Ramos (cell line): ENCODE results near the gene AGO3.

ENCODE experiments used
- in situ Hi-C: fragments of 300-500 bp; cut with MboI; formaldehyde crosslinking; loops from one replicate; pipeline ENCODE4 v1.14.3; 2022; ENCODE audit warnings: low sequenced_read_pairs; ENCODE audit not compliant: unreplicated experiment

AGO3 gene

DNA sequence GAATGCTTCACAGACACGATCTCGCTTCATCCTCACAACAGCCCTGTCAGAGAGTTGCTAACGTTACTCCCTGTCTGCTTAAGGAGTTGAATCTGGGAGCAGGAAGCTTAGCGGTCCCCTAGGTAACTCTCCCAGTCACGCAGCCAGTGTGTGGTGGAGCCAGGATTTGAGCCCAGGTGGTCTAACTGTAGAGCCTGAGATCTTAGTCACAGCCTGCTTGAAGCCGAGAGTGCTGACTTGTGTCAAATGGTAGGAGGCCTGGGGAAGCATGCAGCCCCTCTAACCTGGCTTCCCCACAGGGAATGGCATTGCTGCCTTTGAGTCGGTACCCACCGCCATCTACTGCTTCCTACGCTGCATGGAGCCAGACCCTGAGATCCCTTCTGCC, 161.9 kb downstream of the AGO3 start:
- in situ Hi-C loops = no loop called here

DNA sequence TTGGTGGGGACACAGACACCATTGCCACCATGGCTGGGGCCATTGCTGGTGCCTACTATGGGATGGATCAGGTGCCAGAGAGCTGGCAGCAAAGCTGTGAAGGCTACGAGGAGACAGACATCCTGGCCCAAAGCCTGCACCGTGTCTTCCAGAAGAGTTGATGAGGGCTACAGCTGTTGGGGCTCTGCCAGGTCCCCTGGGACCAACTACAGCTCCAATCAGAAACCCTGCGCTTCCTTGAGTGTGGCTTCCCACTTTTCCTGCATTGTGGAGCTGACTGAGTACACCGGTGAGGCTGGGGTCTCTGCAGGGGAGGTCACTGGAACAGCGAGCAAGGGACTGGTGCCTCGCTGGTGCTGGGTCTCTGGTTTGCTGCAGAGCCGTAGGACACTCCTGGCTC, 162.3 kb downstream of the AGO3 start:
- in situ Hi-C loops = no loop called here

DNA sequence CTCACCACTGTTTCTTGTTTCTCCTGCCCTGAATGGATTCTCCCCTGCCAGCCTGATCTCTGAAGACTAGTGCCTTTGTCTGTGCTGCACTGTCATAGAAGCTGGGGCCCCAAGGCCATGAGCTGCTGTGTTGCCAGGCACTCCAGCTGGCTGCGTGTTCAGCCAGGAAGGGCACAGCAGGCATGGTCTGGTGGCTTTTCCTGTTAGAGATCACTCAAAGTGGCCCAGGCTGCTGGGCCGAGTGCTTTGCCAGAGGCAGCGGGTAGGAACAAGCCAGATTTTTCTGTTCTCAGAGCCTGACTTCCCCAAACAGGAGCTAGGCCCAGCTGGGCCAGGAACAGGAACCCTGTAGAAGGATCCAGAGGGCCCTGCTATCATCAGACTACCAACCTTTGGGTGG, 163.0 kb downstream of the AGO3 start:
- in situ Hi-C loops = no loop called here

DNA sequence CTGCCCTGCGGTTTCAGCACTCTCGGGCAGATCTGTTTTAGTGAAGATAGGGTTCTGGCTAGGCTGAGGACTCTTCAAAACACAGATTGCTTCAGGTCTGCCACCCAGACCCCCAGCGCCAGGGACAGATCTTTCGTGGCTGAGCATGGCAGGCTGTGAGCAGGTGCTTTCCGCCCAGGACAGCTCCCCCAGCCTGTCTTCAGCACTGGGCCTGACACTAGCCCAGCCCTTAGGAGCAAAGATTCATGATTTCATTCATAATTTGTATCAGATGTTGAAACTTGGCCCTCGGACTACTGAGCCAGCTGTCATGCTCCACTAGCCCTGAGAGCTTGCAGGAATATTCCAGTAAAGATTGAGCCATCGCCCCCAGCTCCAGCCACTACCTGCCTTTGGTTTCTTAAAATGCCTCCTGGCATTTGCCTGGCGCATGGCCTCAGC, 163.7 kb downstream of the AGO3 start:
- in situ Hi-C loops = no loop called here

DNA sequence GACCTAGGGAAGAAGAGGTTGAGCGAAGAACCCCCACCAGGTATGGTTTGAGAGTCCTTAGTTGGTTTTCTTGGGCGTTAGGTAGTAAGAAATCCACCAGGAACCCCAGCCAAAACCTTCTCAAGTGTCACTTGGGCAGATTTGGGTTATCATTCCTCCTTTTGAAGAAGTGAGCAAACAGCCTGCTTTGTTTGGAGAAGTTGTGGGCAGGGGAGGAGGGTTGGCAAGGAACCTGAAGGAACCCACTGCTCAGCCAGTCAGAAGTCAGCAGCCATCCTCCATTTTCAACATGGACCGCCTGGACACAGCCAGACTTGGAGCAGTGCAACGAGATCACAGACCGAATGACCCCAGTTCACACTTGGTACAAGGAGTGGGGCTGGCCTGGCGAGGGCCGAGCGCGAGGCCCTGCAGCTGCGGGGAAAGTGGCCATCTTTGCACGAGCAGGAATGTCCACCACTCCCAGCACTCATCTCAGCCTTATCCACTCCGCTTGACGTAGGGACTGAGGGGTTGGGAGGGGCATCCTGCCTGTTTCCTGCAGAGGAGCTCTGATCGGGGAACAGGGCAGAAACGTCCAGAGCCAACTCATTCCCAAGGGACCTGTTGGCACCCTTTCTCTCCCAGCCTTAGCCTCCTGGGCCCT, 165.0 kb downstream of the AGO3 start:
- in situ Hi-C loops = no loop called here

DNA sequence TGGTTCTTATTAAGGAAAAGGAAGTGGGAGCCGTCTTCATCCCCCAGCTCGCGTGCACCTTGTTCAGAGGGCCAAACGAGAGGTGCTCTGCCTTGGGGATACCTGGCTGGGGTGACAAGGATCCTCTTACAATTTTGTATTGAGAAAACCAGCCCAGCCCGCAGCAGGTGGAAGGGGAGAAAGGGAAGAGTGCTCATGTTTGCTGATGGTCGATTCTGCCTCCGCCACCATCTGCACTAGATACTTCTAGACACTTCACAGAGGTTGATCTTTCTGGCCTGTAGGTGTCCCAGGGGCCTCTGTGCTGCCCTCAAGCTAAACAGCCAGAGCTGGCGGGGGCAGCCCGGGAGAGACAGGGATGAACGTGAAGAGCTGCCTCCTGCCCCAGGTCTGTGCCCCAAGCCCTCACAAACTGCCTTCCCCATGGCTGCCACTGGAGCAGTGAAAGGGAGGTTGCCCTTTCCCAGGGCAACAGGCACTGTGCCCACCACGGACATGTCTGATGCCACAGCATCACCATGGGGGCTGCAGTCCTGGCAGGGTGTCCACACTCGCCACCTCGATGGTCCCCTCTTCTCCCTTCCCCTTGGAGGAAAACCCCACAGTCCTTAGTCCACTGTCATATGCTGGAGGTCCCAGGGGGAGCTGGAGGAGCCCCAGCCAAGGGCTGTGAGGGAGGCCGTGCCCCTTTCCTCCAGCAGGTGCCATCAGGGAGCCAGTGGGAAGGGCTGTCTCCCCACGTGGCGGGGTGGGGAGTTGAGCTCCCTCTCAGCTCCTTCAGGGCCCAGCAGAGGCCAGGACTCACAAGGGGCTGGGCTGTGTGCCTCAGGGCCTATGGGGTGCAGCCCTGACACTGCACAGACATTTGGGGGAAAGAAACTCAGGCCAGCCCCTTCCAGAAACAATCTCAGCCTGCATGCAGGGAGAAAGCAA, 165.9 kb downstream of the AGO3 start:
- in situ Hi-C loops = no loop called here

DNA sequence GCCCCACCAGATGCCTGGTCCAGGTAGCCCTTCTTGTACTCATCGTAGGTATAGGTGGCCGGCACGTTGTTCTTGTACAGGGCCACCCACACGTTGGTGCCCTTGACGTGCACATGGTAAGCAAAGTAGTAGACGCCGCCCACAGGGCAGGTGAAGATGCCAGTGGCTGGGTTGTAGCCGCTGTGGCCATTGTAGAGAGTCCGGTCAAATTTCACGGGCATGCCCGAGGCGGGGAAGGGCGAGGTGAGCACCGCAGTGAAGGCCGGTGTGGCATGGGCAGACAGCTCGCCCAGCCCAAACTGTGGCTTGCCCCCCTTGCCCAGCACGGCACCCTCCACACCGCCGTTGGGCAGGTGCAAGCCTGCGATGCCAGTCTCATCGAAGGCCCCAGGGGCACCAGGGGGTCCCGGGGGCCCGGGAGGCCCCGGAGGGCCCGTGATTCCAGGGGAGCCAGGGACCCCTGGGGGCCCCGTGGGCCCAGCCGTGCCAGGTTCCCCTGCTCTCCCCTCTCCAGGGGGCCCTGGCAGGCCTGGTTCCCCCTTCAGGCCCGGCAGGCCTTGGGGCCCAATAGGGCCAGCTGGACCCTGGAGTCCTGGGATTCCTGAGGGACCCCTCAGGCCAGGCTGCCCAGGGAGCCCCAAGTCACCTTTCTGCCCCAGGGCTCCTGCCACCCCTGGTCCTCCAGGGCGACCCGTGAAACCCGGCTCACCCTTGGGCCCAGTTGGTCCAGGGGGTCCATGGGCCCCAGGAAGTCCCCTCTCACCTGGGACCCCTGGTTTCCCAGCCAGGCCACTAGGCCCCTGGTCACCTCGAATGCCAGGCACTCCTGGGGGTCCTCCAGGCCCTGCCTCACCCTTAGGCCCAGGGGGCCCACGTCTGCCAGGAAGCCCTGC, 167.0 kb downstream of the AGO3 start:
- in situ Hi-C loops = no loop called here

DNA sequence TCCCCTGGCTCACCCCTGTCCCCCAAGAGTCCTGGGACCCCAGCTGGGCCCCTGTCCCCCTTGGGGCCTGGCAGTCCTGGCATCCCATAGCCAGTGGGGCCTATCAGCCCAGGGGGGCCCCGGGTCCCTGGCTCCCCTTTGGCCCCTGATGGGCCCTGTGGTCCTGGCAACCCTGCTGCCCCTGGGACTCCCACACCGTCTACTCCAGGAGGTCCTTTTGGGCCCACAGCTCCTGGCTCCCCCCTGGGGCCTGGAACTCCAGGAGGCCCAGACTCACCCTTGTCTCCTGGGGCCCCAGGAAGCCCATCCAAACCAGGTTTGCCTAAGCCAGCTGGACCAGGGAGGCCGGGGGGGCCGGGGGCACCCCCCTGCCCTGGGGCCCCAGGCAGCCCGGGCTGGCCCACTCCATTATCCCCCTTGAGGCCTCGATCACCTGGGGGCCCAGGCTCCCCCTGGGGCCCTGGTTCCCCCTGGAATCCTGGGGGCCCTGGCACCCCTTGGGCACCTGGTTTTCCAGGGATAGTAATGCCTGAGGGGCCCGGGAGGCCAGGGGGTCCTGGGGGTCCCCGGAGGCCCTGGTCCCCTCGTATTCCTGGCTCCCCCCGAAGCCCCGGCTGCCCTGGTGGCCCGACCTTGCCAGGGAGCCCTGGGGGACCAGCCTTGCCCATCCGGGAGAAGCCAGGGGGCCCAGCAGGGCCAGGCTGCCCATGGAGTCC, 167.9 kb downstream of the AGO3 start:
- in situ Hi-C loops = no loop called here

DNA sequence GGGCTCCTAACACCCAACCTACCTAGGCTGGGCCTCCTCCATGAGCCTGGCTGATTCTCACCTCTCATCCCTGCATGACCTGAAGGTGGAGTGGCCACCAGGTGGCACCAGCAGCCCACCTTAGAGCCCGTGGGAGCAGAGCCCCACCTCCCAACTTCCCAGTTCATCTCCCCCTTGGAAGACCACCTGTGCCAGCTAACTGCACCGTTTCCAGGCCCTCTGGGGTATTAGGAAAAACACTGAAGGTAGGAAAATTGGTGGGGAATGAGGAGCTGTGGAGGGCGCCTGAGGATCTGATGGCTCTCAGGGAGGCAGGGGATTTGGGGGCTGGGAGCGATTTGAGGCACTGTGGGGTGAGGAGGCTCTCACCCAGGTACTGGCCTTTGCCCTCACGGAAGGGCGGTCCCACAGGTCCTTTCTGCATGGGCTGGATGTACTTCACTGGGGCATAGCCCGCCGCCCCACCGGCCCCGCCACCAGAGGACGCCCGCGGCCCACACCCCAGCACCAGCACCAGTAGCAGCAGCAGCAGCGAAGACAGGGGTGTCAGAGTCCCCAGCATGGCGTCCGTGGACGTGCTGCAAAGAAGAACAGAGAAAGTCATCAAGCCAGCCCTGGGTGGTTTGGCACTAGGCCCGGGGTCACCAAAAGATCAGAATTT, 168.9 kb downstream of the AGO3 start:
- in situ Hi-C loops = loop anchor here (10.0 kb wide), 1 partner anchor 325 kb away; no protein-coding TSS in a partner anchor

DNA sequence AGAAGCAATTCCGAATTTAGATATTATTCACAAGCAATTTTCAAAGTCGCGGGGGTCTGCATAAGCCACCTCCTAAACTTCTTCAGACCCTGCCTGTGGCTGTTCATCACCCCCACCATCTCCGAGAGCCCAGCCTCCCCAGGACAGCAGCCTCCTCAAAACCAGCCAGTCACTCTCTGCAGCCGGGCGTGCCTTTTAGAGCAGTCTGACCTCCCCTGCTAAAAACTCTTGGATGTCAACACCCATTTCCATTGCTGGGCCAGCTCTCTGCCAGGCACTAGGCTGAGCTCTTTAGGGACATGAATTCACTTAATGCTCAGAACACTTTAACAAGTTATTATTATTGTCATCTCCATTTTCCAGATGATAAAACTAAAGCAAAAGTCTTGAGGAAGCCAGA, 169.5 kb downstream of the AGO3 start:
- in situ Hi-C loops = loop anchor here (10.0 kb wide), 1 partner anchor 324 kb away; no protein-coding TSS in a partner anchor

DNA sequence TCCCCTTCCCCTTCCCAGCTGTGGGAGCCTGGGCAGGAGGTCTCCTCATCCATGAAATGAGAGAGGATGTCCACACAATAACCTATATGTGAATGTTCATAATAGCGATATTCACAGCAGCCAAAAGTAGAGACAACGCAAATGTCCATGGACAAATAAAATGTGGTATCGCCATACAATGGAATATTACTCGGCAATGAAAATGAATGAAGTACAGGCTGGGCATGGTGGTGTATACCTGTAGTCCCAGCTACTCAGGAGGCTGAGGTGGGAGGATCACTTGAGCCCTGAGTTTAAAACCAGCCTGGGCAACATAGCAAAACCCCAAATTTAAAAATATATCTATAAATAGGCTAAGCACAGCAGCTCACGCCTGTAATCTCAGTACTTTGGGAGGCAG, 170.6 kb downstream of the AGO3 start:
- in situ Hi-C loops = loop anchor here (10.0 kb wide), 1 partner anchor 323 kb away; no protein-coding TSS in a partner anchor

DNA sequence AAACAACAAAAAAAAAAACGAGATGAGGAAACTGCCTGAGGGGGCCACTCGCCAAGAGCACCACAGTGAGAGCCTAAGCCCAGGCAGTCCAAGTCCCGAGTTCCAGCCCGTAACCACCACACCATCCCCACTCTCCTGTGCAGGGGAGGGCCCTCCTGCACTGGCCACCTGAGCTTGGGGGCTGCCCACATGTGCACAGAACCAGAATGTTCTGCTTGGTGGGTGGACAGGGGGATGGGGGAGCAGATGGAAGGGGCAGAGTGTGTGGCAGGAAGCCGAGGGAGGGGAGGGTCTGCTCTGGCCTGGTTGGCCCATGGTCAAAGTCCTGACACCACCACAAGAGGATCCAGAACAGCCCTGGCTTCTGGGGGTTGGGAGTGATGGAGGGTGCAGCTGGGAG, 175.4 kb downstream of the AGO3 start:
- in situ Hi-C loops = loop anchor here (5.0 to 10.0 kb wide), 4 partner anchors 36 to 319 kb away; no protein-coding TSS in a partner anchor

DNA sequence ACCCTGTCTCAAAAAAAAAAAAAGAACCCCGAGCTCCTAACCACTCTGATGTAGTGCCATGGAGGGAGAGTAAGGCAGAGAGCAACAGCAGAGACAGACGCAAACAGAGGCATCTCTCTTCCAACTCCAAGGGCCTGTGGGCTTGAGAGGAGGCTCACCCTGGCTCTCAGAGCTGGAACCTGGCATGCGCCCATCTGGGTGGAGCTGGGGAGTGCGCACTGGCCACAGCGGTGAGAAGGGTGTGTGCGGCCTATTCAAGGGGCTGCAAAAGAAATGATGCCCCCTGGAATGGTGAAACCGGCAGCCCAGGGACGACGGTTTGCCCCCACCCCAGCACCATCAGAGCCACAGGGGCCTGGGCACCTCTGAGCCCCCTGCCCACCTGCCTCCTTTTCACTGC, 176.5 kb downstream of the AGO3 start:
- in situ Hi-C loops = loop anchor here (5.0 to 10.0 kb wide), 4 partner anchors 35 to 317 kb away; no protein-coding TSS in a partner anchor

DNA sequence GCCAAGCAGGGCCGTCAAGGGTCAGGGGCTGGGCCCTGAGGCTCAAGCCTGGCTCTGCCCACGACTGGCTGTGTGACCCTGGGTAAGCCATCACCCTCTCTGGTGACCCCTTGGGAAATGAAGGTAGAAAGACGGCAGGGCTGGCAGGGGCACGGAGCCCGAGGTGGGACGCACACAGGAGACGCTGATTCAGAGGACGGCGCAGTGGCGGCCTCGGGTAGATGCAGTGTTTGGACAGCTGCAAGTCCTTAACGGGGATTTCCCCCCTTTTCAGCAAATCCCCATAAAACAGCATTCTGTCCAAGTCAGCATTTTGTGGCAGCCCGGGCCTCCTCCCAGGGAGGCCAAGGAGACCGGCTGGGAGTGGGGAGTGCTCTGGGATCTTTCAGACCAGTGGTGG, 177.4 kb downstream of the AGO3 start:
- in situ Hi-C loops = loop anchor here (5.0 to 10.0 kb wide), 4 partner anchors 34 to 316 kb away; no protein-coding TSS in a partner anchor

DNA sequence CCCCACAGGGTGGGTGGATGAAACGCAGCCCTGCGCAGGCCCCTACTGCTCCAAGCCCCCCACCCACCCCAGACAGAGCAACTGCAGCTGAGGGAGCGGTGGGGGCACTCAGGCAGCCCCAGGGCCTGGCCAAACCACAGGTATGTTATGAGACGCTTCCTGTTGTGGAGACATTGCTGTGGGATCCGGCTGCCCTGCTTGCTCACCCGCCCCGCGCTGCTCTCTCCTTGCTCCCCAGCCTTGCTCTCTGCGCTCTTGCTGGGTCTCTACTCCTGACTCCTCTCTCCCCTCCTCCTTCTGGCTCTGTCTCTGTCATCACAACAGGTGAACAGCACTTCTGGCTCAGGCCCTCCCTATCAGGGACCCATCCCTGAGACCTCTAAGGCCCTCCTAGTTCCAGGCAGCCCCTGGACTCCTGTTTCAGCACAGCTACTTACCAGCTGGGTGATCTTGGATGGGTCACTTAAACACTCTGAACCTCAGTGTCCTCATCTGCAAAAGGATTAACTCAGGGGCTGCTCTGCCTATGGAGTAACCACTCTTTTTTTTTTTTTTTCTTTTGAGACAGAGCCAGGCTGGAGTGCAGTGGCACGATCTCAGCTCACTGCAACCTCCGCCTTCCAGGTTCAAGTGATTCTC, 178.3 kb downstream of the AGO3 start:
- in situ Hi-C loops = loop anchor here (5.0 to 10.0 kb wide), 4 partner anchors 33 to 316 kb away; no protein-coding TSS in a partner anchor

DNA sequence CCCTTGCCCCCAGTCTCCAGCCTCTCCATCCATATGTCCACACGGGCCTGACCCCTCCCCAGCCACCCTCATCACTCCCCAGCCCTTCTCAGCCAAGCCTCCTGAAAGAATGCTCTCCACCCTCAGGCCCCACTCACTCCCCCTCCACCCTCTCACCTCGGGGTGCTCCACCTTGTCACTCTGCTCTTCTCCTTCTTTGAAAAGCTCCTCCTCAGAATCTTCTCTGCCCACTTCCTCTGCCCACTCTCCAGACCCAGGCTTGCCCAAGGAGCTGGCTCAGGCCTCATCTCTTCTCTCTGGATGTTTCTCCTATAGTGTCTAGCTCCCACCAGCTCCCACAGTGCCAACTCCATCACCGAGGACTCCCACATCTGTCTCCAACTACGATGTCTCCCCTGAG, 180.2 kb downstream of the AGO3 start:
- in situ Hi-C loops = no loop called here

DNA sequence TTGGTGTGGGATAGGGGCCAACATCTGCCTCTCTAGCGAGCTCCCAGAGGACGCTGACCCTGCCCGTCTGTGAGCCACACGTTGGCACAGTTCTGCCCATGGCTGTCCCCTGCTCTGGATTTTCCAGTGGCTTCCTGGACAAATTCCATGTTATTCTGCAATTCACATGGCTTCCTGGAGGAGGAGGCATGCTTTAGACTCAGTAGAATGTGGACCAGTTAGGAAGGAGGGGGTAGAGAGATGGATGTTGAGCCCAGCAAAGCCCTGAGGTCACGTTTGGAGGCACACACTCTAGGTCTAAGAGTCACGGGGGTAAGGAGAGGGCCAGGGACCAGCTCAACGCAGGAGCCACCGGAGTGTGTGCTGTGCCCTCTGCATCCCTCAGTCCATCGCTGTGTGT, 181.9 kb downstream of the AGO3 start:
- in situ Hi-C loops = no loop called here

DNA sequence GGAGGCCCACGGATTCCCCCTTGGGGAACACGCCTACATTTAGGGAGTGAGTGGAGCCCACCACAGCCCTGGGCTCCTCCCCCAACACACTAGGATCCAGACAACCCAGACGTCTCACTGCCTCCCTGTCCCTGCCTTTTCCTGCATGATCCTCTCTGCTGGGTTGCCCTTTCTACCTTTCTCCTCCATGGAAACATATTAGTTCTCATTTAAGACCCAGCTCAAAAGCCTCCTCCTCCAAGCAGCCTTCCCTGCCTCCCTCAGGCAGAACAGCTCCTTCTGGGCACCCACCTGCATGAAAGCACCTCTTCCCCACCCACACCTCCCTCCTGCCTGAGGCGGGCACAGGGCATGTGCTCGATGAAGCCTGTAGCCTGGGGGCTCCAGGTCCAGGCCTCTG, 183.5 kb downstream of the AGO3 start:
- in situ Hi-C loops = no loop called here
